ENCODE results near the gene MAP7.

- TF ChIP-seq CREB1 (CRISPR knock-in tag; IDR thresholded peaks at IDR 0.05; ENCODE audit: low read depth) (no peak), CTCF (conservative IDR thresholded peaks at IDR 0.05; ENCODE audit: low read depth in 2 of 2) (no peak), EZH2 (IDR thresholded peaks at IDR 0.05; ENCODE audit: low read depth, unreplicated experiment) (no peak), POLR2AphosphoS5 (IDR thresholded peaks at IDR 0.05; ENCODE audit: low read depth) (no peak), REST (IDR thresholded peaks at IDR 0.05; ENCODE audit: unreplicated experiment) (no peak), JUNB (IDR thresholded peaks at IDR 0.05; ENCODE audit: unreplicated experiment) (no peak), EZH2phosphoT487 (IDR thresholded peaks at IDR 0.05; ENCODE audit: unreplicated experiment) (no peak), ZNF331 (CRISPR knock-in tag; IDR thresholded peaks at IDR 0.05; ENCODE audit: low read depth) (no peak), ETS1 (IDR thresholded peaks at IDR 0.05) (no peak), NANOG (IDR thresholded peaks at IDR 0.05; ENCODE audit: borderline replicate concordance) (no peak), STAT1 (IDR thresholded peaks at IDR 0.05; ENCODE audit: unreplicated experiment) (no peak), ZNF114 (CRISPR knock-in tag; IDR thresholded peaks at IDR 0.05) (no peak), ZNF462 (CRISPR knock-in tag; IDR thresholded peaks at IDR 0.05) (no peak)
Measured at GRCh38 chr6:136521427-136521826, 28.8 kb downstream of the MAP7 start.
